ENCODE data around the gene BAHCC1. TPM values are rescaled to one million over a fixed set of nuclear protein-coding genes. Genes with fewer than 3 reads are reported as not detected.

BAHCC1 gene
- total RNA-seq, 1 donor from 2014 or later: 3.4 TPM

DNA sequence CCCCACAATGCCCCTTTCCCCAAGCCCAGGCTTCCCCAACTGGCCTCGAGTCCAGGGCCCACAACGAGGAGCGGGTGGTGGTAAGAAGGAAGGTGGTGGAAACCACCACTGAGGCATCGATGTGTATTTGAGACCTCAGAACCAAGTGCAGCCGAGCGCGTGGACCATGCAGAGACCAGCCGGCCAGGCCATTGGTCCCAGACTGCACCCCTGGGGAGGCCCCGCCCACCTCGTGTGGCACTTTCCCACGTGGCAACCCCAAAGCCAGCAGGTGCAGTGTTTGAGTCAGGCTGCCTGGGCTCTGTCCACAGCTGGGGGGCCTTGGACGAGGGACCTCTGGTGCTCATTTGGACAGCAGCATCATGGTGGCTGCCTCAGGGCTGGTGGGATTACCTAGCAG, 28.1 kb upstream of the BAHCC1 start:
- Histone ChIP-seq H3K4me2 (no peak overlapping the region), H3K4me3 (no peak overlapping the region), H3K79me2 (ENCODE audit: low read depth) (no peaks in the 10 kb centered on the region), H2AFZ (replicated peaks) (no peak overlapping the region), H3K9ac (no peak overlapping the region), H3F3A (ENCODE audit: low read depth) (peaks cover 4% of the 10 kb centered on the region), H4K20me1 (ENCODE audit: low read depth) (no peaks in the 10 kb centered on the region), H3K36me3 (no peaks in the 10 kb centered on the region), H3K4me1 (peaks cover 14% of the 10 kb centered on the region), H3K27me3 (peaks cover 51% of the 10 kb centered on the region), H3K27ac (no peak overlapping the region), H3K9me3 (ENCODE audit: low read depth) (no peaks in the 10 kb centered on the region)
- H3K27me3 Mint-ChIP-seq (ENCODE audit: insufficient read depth, low read depth): peaks cover 17% of the 10 kb centered on the region
- no peak overlapping the region for H3K27ac Mint-ChIP-seq
- TF ChIP-seq, protein P1, sequence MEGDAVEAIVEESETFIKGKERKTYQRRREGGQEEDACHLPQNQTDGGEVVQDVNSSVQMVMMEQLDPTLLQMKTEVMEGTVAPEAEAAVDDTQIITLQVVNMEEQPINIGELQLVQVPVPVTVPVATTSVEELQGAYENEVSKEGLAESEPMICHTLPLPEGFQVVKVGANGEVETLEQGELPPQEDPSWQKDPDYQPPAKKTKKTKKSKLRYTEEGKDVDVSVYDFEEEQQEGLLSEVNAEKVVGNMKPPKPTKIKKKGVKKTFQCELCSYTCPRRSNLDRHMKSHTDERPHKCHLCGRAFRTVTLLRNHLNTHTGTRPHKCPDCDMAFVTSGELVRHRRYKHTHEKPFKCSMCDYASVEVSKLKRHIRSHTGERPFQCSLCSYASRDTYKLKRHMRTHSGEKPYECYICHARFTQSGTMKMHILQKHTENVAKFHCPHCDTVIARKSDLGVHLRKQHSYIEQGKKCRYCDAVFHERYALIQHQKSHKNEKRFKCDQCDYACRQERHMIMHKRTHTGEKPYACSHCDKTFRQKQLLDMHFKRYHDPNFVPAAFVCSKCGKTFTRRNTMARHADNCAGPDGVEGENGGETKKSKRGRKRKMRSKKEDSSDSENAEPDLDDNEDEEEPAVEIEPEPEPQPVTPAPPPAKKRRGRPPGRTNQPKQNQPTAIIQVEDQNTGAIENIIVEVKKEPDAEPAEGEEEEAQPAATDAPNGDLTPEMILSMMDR (IDR thresholded peaks at IDR 0.05): no peak
- TF ChIP-seq EZH2 (IDR thresholded peaks at IDR 0.05): no peak
- TF ChIP-seq EZH2phosphoT487 (IDR thresholded peaks at IDR 0.05): no peak
- no peaks in the 10 kb centered on the region for H3K9me3 Mint-ChIP-seq
- peaks cover 20% of the 10 kb centered on the region for H3K4me1 Mint-ChIP-seq
- H3K36me3 Mint-ChIP-seq: no peaks in the 10 kb centered on the region
- no peak for DNase-seq (ENCODE audit: low spot score)
- H3K4me3 Mint-ChIP-seq: no peak overlapping the region

DNA sequence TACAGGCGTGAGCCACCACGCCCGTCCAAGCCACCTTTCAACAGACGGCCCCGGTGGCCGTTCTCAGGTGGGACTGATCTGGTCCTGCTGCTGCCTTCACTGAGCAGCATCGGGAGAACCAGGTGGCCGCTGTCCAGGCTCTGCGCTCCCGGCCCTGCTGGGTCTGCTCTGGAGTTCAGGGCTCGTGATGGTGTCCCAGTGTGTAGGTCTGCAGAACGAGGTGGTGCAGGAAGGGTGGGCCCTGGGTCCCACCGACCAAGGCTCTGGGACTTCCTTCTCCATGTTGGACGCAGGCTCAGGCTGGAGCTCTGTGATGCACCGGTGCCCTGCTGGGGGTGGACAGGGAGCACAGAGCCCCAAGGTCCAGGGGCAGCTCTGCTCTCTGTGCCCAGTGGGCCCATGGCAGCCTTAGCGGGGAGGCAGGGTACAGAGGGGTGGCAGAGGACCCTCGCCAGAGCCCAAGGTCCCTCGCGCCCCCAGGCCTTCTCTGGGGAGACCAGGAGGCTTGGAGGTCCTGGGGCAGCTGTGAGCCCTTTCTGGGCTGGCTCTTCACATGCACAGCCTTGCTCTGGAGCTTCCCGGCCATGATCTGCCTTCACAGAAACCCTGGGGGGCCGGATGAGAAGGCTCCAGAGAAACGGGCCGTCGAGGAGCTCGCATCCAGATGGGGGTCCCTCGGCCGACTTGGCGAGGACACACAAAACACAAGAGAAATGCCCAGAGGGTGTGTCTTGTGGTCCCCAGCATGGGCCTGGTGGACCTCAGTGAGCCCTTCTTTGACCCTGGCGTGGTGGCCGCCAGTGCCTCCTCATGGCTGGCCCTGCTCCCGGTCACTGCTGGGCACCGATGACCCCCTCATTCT, 26.9 kb upstream of the BAHCC1 start:
- H3K36me3 ChIP-seq: no peaks in the 10 kb centered on the region
- no peak overlapping the region for H3K9ac ChIP-seq
- H3K9me3 Mint-ChIP-seq: no peaks in the 10 kb centered on the region
- H3K4me2 ChIP-seq: no peak overlapping the region
- TF ChIP-seq EZH2 (IDR thresholded peaks at IDR 0.05) (no peak), EZH2phosphoT487 (IDR thresholded peaks at IDR 0.05) (no peak)
- TF ChIP-seq, protein P1 (IDR thresholded peaks at IDR 0.05): no peak
- H3K79me2 ChIP-seq (ENCODE audit: low read depth): no peaks in the 10 kb centered on the region
- no peak for DNase-seq (ENCODE audit: low spot score)
- H3K4me3 ChIP-seq: no peak overlapping the region
- no peaks in the 10 kb centered on the region for H4K20me1 ChIP-seq (ENCODE audit: low read depth)
- no peak overlapping the region for H3K27ac ChIP-seq
- no peaks in the 10 kb centered on the region for H3K9me3 ChIP-seq (ENCODE audit: low read depth)
- H3K36me3 Mint-ChIP-seq: no peaks in the 10 kb centered on the region
- no peak overlapping the region for H3K4me3 Mint-ChIP-seq
- H3K27ac Mint-ChIP-seq: no peak overlapping the region
- H3K4me1 Mint-ChIP-seq: peaks cover 21% of the 10 kb centered on the region
- peaks cover 39% of the 10 kb centered on the region for H3K27me3 ChIP-seq
- H2AFZ ChIP-seq (replicated peaks): no peak overlapping the region
- peaks cover 14% of the 10 kb centered on the region for H3K4me1 ChIP-seq
- H3F3A ChIP-seq (ENCODE audit: low read depth): peaks cover 4% of the 10 kb centered on the region
- peaks cover 13% of the 10 kb centered on the region for H3K27me3 Mint-ChIP-seq (ENCODE audit: insufficient read depth, low read depth)

DNA sequence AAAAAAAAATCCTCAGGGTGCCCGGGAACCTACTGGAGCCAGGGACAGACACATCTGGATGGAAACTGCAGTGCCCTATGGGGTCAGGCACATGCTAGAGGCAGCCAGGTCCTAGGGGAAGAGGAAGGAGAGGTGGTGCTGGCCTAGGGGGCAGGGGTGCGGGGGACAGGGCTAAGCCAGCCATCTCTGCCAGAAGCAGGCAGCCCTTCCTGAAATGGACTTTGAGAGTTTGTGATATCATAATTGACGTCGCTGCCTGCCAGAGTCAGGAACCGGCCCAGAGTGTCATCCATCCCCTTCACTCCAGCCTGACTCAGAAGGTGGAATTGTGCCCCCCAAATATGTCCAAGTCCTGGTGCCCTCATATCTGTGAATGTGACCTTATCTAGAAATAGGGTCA, 25.0 kb upstream of the BAHCC1 start:
- Mint-ChIP-seq H3K4me1 (peaks cover 12% of the 10 kb centered on the region), H3K9me3 (no peaks in the 10 kb centered on the region), H3K27me3 (ENCODE audit: insufficient read depth, low read depth) (peaks cover 9% of the 10 kb centered on the region), H3K27ac (no peak overlapping the region), H3K36me3 (no peaks in the 10 kb centered on the region), H3K4me3 (no peak overlapping the region)
- Histone ChIP-seq H3F3A (ENCODE audit: low read depth) (peaks cover 4% of the 10 kb centered on the region), H2AFZ (replicated peaks) (no peak overlapping the region), H3K9me3 (ENCODE audit: low read depth) (no peaks in the 10 kb centered on the region), H3K4me3 (no peak overlapping the region), H3K36me3 (no peaks in the 10 kb centered on the region), H3K4me1 (peaks cover 5% of the 10 kb centered on the region), H3K4me2 (no peak overlapping the region), H3K79me2 (ENCODE audit: low read depth) (no peaks in the 10 kb centered on the region), H4K20me1 (ENCODE audit: low read depth) (no peaks in the 10 kb centered on the region), H3K9ac (no peak overlapping the region), H3K27ac (no peak overlapping the region), H3K27me3 (peaks cover 21% of the 10 kb centered on the region)
- TF ChIP-seq, protein P1 (IDR thresholded peaks at IDR 0.05): no peak
- no peak for TF ChIP-seq EZH2 (IDR thresholded peaks at IDR 0.05)
- no peak for DNase-seq (ENCODE audit: low spot score)

Data from neural progenitor cell (in vitro differentiated cells).